ENCODE measurements around the gene ITSN1. TPM values are rescaled to one million over a fixed set of nuclear protein-coding genes. Genes with fewer than 3 reads are reported as not detected.
"Not testable (repeated sequence)": the region's sequence is repeated elsewhere in the genome, so short reads cannot be mapped to it uniquely, and the experiment has no call there.

The ITSN1 gene
- total RNA-seq, 4 donors from 2014 or later = 31.1 to 42.5 (median 35.9) TPM

- no peak for DNase-seq (ENCODE audit: extremely low spot score)
- no peaks in the 10 kb centered on the region for H3K9me3 ChIP-seq
- H3K27me3 ChIP-seq = no peaks in the 10 kb centered on the region
- no peak overlapping the region for H3K4me3 ChIP-seq
- H3K27ac ChIP-seq (replicated peaks in 1 of 4) = no peak overlapping the region
- H3K36me3 ChIP-seq = peaks cover 0 to 33% (median 13%) of the 10 kb centered on the region in 4 donors
- no peaks in the 10 kb centered on the region for H3K4me1 ChIP-seq
- intact Hi-C loops (cut with DNase I) = no loop called here
- WGBS = 91% methylated on average over 2 of the region's 2 CpGs
- TF ChIP-seq POLR2AphosphoS5 (IDR thresholded peaks at IDR 0.05) = no peak
- no peak for TF ChIP-seq POLR2A (IDR thresholded peaks at IDR 0.05; ENCODE audit: low read depth)
- no peak for TF ChIP-seq EP300 (IDR thresholded peaks at IDR 0.05)
Measured at GRCh38 chr21:33721081-33721480, 78.8 kb downstream of the ITSN1 start.

GRCh38 chr21:33729139-33729538, 86.8 kb downstream of the ITSN1 start:
- H3K9me3 ChIP-seq; H3K4me1 ChIP-seq; DNase-seq (ENCODE audit: extremely low spot score); intact Hi-C loops (cut with DNase I); H3K27me3 ChIP-seq; H3K27ac ChIP-seq (replicated peaks in 1 of 4); H3K36me3 ChIP-seq; H3K4me3 ChIP-seq: not testable (repeated sequence)
- 96% methylated on average over 3 of the region's 3 CpGs for whole genome bisulfite sequencing

GRCh38 chr21:33729641-33730040, 87.3 kb downstream of the ITSN1 start:
- intact Hi-C loops (cut with DNase I) = no loop called here
- no peak overlapping the region for H3K4me3 ChIP-seq
- no peak overlapping the region for H3K27ac ChIP-seq (replicated peaks in 1 of 4)
- H3K27me3 ChIP-seq = no peaks in the 10 kb centered on the region
- WGBS = 83% methylated on average over 2 of the region's 2 CpGs
- H3K9me3 ChIP-seq = no peaks in the 10 kb centered on the region
- no peaks in the 10 kb centered on the region for H3K4me1 ChIP-seq
- DNase-seq (ENCODE audit: extremely low spot score) = no peak
- H3K36me3 ChIP-seq = peaks cover 0 to 2% (median 1%) of the 10 kb centered on the region in 4 donors
- TF ChIP-seq EP300 (IDR thresholded peaks at IDR 0.05) = no peak
- no peak for TF ChIP-seq CTCF (IDR thresholded peaks at IDR 0.05)
- TF ChIP-seq POLR2AphosphoS5 (IDR thresholded peaks at IDR 0.05) = no peak
- TF ChIP-seq POLR2A (IDR thresholded peaks at IDR 0.05; ENCODE audit: low read depth) = no peak

GRCh38 chr21:33731447-33731846, 89.1 kb downstream of the ITSN1 start:
- no peaks in the 10 kb centered on the region for H3K4me1 ChIP-seq
- H3K36me3 ChIP-seq = peaks cover 0 to 9% (median 9%) of the 10 kb centered on the region in 4 donors
- no peaks in the 10 kb centered on the region for H3K27me3 ChIP-seq
- no peak for DNase-seq (ENCODE audit: extremely low spot score)
- no peak for TF ChIP-seq POLR2AphosphoS5 (IDR thresholded peaks at IDR 0.05)
- no peak for TF ChIP-seq POLR2A (IDR thresholded peaks at IDR 0.05; ENCODE audit: low read depth)
- TF ChIP-seq CTCF (IDR thresholded peaks at IDR 0.05) = no peak
- TF ChIP-seq EP300 (IDR thresholded peaks at IDR 0.05) = no peak
- H3K9me3 ChIP-seq = no peaks in the 10 kb centered on the region
- H3K27ac ChIP-seq (replicated peaks in 1 of 4) = no peak overlapping the region
- H3K4me3 ChIP-seq = no peak overlapping the region
- 92% methylated on average over 3 of the region's 3 CpGs for WGBS
- intact Hi-C loops (cut with DNase I) = no loop called here

GRCh38 chr21:33732038-33732437, 89.7 kb downstream of the ITSN1 start:
- TF ChIP-seq EP300 (IDR thresholded peaks at IDR 0.05) (no peak), POLR2A (IDR thresholded peaks at IDR 0.05; ENCODE audit: low read depth) (no peak), CTCF (IDR thresholded peaks at IDR 0.05) (no peak)
- Histone ChIP-seq H3K27ac (replicated peaks in 1 of 4) (no peak overlapping the region), H3K4me1 (no peaks in the 10 kb centered on the region), H3K4me3 (no peak overlapping the region), H3K27me3 (no peaks in the 10 kb centered on the region), H3K36me3 (peaks cover 0 to 15% (median 11%) of the 10 kb centered on the region in 4 donors), H3K9me3 (no peaks in the 10 kb centered on the region)
- intact Hi-C loops (cut with DNase I) = no loop called here
- WGBS = 86% methylated on average over 3 of the region's 3 CpGs
- DNase-seq (ENCODE audit: extremely low spot score) = no peak

- intact Hi-C loops (cut with DNase I) = no loop called here
Measured at GRCh38 chr21:33733601-33734000, 91.3 kb downstream of the ITSN1 start.

More at GRCh38 chr21:33733601-33734000, 91.3 kb downstream of the ITSN1 start:
- no peak for TF ChIP-seq POLR2A (IDR thresholded peaks at IDR 0.05; ENCODE audit: low read depth)
- no peak for TF ChIP-seq EP300 (IDR thresholded peaks at IDR 0.05)
- no peak for TF ChIP-seq POLR2AphosphoS5 (IDR thresholded peaks at IDR 0.05)
- TF ChIP-seq CTCF (IDR thresholded peaks at IDR 0.05) = no peak
- DNase-seq (ENCODE audit: extremely low spot score) = no peak
- peaks cover 0 to 26% (median 11%) of the 10 kb centered on the region in 4 donors for H3K36me3 ChIP-seq
- no peak overlapping the region for H3K4me3 ChIP-seq
- 75% methylated on average over 2 of the region's 2 CpGs for WGBS
- H3K9me3 ChIP-seq = no peaks in the 10 kb centered on the region
- no peaks in the 10 kb centered on the region for H3K27me3 ChIP-seq
- H3K4me1 ChIP-seq = no peaks in the 10 kb centered on the region
- no peak overlapping the region for H3K27ac ChIP-seq (replicated peaks in 1 of 4)

Measured in esophagus muscularis mucosa (tissue), 4 donors.